GM12878 (cell line): ENCODE results near the gene KNSTRN.

Experiments used
- BHLHE40 ChIP-seq, 2 experiments: fragments of 450-650 bp in 1 of 2; IDR thresholded peaks; 2 replicates each; pipeline ENCODE4 v1.6.1; 2011 to 2017; ENCODE audit warnings: low read depth in 2 of 2, borderline replicate concordance in 1 of 2, improper control_type of control experiment in 1 of 2, low read length in 1 of 2, mild to moderate bottlenecking in 1 of 2
- CREM ChIP-seq: IDR thresholded peaks from 2 replicates; pipeline ENCODE4 v1.6.1; 2014; ENCODE audit warnings: antibody characterized with exemption, low read depth
- JUND ChIP-seq: IDR thresholded peaks from 2 replicates; pipeline ENCODE4 v1.6.1; 2012; ENCODE audit warnings: low read depth, mild to moderate bottlenecking, low read length, improper control_type of control experiment, moderate library complexity
- MEF2A ChIP-seq: IDR thresholded peaks from 2 replicates; pipeline ENCODE4 v1.6.1; 2011; ENCODE audit warnings: low read depth, mild to moderate bottlenecking, low read length, moderate library complexity; ENCODE audit not compliant: insufficient read depth
- POLR2AphosphoS5 ChIP-seq: IDR thresholded peaks from 2 replicates; pipeline ENCODE4 v1.6.1; 2011; ENCODE audit warnings: mild to moderate bottlenecking, low read length, inconsistent platforms
- TCF7 ChIP-seq: IDR thresholded peaks from 2 replicates; pipeline ENCODE4 v1.6.1; 2014; ENCODE audit warnings: antibody characterized with exemption, borderline replicate concordance
- TF ChIP-seq, protein P1 (sequence below): IDR thresholded peaks from 2 replicates; pipeline ENCODE4 v1.6.1; 2012; ENCODE audit warnings: low read length, inconsistent platforms
- TF ChIP-seq, protein P2 (sequence below), 3 experiments: IDR thresholded peaks in 2 of 3; conservative IDR thresholded peaks in 1 of 3; 2 replicates each; pipeline ENCODE4 v1.5.1; 2011; ENCODE audit warnings: low read depth in 3 of 3, low read length in 3 of 3, mild to moderate bottlenecking in 3 of 3, control low read depth in 2 of 3, moderate library complexity in 2 of 3, inconsistent platforms in 1 of 3, mixed read lengths in 1 of 3; ENCODE audit not compliant: control insufficient read depth in 2 of 3, insufficient read depth in 1 of 3; ENCODE audit errors: extremely low read depth in 1 of 3

DNA sequence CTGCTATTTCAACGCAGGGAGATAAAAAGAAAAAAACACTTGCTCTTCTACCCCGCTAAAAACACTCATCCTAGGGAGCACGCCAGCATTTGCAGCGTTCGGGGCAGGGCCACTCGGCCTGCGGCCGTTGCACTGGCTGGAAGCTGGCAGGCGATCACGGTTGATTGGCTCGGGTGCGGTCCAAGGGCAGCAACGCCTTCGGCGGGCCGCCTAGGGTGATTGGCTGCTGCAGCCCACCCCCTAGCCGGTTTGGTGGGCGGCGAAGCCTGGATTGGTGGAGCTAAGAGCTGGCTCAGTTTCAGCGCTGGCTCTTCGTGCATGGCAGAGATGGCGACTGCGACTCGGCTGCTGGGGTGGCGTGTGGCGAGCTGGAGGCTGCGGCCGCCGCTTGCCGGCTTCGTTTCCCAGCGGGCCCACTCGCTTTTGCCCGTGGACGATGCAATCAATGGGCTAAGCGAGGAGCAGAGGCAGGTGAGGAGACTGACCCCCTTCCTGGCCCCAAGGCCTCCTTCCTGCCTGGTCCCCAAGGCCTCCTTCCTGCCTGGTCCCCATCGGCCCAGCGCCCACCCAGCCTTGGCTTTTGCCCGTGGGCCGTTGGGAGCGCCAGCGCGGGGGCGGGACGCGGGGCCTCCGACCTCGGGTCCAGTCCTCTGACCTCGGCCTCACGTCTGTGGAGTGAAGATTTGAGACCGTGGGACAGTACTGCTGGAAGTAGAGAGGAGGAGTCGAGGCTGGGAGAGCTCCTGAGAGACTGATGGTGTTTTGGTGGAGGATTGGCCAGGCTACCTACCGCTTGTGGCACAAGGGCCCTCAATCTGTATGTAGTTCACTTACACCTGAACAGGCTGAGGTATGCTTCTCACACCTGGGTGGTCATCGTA lies 23.2 kb downstream of the KNSTRN start, which contains the start of gene IVD:
- TF ChIP-seq MEF2A = no peak
- TF ChIP-seq JUND = no peak
- no peak for TF ChIP-seq TCF7
- TF ChIP-seq, protein P1, sequence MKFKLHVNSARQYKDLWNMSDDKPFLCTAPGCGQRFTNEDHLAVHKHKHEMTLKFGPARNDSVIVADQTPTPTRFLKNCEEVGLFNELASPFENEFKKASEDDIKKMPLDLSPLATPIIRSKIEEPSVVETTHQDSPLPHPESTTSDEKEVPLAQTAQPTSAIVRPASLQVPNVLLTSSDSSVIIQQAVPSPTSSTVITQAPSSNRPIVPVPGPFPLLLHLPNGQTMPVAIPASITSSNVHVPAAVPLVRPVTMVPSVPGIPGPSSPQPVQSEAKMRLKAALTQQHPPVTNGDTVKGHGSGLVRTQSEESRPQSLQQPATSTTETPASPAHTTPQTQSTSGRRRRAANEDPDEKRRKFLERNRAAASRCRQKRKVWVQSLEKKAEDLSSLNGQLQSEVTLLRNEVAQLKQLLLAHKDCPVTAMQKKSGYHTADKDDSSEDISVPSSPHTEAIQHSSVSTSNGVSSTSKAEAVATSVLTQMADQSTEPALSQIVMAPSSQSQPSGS = no peak
- TF ChIP-seq POLR2AphosphoS5 = peak; percentile 90
- TF ChIP-seq, protein P2, sequence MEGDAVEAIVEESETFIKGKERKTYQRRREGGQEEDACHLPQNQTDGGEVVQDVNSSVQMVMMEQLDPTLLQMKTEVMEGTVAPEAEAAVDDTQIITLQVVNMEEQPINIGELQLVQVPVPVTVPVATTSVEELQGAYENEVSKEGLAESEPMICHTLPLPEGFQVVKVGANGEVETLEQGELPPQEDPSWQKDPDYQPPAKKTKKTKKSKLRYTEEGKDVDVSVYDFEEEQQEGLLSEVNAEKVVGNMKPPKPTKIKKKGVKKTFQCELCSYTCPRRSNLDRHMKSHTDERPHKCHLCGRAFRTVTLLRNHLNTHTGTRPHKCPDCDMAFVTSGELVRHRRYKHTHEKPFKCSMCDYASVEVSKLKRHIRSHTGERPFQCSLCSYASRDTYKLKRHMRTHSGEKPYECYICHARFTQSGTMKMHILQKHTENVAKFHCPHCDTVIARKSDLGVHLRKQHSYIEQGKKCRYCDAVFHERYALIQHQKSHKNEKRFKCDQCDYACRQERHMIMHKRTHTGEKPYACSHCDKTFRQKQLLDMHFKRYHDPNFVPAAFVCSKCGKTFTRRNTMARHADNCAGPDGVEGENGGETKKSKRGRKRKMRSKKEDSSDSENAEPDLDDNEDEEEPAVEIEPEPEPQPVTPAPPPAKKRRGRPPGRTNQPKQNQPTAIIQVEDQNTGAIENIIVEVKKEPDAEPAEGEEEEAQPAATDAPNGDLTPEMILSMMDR (IDR thresholded peaks at IDR 0.05 in 2 of 3, conservative IDR thresholded peaks at IDR 0.05 in 1 of 3; ENCODE audit: control insufficient read depth in 2 of 3, extremely low read depth in 1 of 3, insufficient read depth in 1 of 3, low read depth in 3 of 3, low read length in 3 of 3) = no peak
- TF ChIP-seq CREM = no peak
- TF ChIP-seq BHLHE40 (IDR thresholded peaks at IDR 0.05; ENCODE audit: borderline replicate concordance in 1 of 2, low read depth in 2 of 2, low read length in 1 of 2) = peak; percentile 9 to 71; a peak in 2 of 4 replicates
